ENCODE data around the gene DNAJC30.

DNAJC30 gene

GRCh38 chr7:73683788-73684693, 788 bp upstream of the DNAJC30 start:
- TF ChIP-seq CTCF (IDR thresholded peaks at IDR 0.05) = no peak

- TF ChIP-seq CTCF (IDR thresholded peaks at IDR 0.05) = no peak
Observed at GRCh38 chr7:73682745-73683055, 553 bp downstream of the DNAJC30 start.

GRCh38 chr7:73681031-73681430, 2.2 kb downstream of the DNAJC30 start:
- no peak for TF ChIP-seq CTCF (IDR thresholded peaks at IDR 0.05)

- TF ChIP-seq CTCF (IDR thresholded peaks at IDR 0.05) = no peak
Observed at GRCh38 chr7:73680501-73680900, 2.8 kb downstream of the DNAJC30 start.

- no peak for TF ChIP-seq CTCF (IDR thresholded peaks at IDR 0.05)
Observed at GRCh38 chr7:73679709-73680108, 3.5 kb downstream of the DNAJC30 start.

GRCh38 chr7:73678862-73679261, 4.4 kb downstream of the DNAJC30 start:
- TF ChIP-seq CTCF (IDR thresholded peaks at IDR 0.05) = no peak

GRCh38 chr7:73674468-73675124, 8.7 kb downstream of the DNAJC30 start:
- no peak for TF ChIP-seq CTCF (IDR thresholded peaks at IDR 0.05)

All from LNCAP (cell line).